Tongue (tissue), 2 donors: ENCODE measurements around the gene ATRNL1. TPM values are rescaled to one million over a fixed set of nuclear protein-coding genes. Genes with fewer than 3 reads are reported as not detected.
A peak's percentile ranks its signal among the peaks of the same experiment; 100 is the strongest.
"Not testable (repeated sequence)": the region's sequence is repeated elsewhere in the genome, so short reads cannot be mapped to it uniquely, and the experiment has no call there.

Source experiments
- DNase-seq: peaks from one replicate; pipeline ENCODE4 v3.0.0-alpha.2; 2015
- total RNA-seq: library from RNA; depleted of rRNA; stranded (reverse); fragments of >200 nt; gene quantifications from one replicate; pipeline ENCODE4 v1.2.3, GENCODE V29; 2014

The ATRNL1 gene
- total RNA-seq, 1 donor from 2014 or later: 11.7 TPM

DNA sequence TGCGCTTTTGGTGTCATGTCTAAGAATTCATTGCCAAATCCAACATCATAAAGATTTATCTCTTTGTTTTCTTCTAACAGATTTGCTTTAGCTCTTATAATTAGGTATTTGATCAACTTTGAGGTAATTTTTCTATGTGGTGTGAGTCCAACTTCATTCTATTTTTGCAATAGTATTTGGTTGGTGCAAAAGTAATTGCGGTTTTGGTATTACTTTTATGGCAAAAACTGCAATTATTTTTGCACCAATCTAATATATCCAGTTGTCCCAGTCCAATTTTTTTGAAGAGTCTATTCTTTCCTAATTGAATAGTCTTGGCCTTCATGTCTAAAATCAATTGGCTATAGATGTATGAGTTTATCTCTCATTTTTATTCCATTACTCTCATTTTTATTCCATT, 535.5 kb downstream of the ATRNL1 start:
- DNase-seq: no peak

DNA sequence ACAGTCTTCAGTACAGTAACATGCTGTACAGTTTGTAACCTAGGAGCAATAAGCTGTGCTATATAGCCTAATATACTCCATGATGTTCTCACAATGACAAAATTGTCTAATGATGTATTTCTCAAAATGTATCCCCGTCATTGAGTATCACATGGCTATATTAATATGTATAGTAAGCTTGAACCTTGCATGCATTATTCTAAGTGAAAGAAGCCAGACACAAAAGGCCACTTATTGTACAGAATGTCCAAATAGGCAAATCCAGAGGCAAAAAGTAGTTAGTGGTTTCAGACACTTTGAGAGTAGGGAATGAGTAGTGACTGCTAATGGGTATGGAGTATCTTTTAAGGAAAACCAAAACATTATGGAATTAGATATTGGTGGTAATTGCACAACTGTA, 545.1 kb downstream of the ATRNL1 start:
- no peak for DNase-seq

DNA sequence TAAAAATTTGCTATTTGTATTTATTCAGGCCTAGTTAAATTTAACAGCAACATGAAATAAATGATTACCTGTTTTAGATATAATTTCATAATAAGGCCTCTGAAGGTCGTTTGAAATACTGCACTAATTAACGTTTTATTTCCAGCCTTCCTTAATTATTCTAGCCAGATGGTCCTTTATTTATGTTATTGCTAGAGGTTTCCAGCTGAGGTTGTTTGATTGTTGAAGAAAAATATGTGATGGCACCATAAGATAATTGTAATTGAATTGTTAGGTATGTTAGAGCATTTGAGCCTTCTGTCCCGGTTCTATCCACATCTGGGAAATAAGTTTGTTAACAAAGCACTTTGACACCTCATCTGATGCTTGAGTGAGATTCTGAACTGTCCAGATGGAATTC, 556.1 kb downstream of the ATRNL1 start:
- DNase-seq: no peak

DNA sequence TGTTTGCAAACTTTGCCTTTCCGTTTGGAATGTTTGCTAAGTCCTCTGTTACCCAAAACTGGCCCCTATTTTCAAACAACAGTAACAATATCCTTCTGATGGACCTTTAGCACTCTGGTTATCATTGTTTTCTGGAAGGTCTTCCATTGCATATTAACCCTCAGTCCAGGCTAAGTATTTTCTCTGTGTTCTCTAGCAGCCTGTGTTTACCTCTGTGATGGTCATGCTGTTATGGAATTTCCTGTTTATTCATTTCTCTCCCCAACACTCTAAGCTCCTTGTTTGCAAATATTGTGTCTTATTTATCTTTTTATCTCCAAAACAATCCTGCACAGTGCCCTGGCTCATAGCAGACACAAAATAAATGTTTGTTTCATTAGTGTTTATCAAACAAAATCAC, 560.3 kb downstream of the ATRNL1 start:
- no peak for DNase-seq

DNA sequence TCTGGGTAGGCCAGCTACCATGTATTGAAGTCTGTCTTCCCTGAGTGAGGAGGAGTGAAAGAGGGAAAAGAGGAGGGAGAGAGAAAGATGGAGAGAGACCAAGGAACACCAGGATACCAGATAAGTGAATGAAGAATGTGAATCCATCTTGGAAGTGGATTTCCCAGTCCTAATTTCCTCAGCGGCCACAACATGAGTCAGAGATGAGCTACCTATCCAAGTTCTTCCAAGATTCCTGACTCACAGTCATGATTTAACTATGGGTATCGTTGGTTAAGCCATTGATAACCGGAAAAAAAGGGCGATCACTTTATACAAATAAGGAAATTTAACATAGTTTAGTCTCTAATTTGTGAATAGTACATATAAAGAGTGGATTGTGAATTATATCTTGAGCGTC, 561.8 kb downstream of the ATRNL1 start:
- DNase-seq: no peak

DNA sequence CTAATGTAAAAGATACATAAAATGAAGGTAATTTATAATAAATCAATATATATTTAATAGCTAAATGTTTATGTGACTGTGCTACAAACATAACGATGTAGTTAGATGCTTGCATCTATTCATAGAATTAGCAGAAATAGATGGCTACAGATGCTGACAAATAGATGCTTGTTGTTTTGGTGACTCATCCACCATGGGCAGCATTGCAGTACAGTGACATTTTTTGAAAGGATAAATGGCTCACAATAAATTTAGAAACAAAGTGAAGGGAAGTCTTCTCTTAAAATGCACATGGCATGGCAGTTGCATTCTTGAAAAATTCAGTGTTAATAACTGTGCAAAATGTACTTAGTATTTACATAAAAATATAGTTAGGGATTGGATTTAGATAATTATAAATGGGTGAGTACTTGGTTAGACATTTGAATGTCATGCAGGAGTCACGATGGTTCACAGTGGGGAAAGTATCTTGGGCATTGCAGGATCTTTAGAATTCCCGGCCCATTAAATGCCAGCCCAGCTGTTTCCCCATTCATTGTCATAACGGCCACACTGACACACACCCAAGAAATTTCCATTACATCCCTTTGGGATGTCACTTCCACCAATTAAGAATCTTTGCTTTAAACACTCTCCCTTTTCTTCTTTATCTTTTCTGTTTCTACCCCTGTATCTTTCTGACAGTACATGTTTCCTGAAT, 564.1 kb downstream of the ATRNL1 start:
- peak; percentile 17 for DNase-seq

DNA sequence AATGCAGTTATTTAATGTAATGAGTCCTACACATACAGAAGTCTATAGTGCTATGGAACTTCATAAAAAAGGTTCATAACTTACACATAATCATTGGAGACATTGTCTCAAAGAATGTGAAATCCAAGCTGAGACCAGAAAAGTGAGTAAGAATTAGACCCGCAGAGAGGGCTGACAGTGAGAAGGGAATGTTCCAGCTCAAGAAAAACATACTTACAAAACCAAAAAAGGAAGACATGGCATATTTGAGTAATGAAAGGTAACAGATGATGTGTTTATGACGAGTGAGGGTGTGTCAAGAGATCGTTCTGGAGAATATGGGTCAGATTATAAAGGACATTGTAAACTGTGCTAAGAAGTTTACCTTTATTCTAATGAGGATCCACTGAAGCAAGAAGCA, 566.5 kb downstream of the ATRNL1 start:
- no peak for DNase-seq

DNA sequence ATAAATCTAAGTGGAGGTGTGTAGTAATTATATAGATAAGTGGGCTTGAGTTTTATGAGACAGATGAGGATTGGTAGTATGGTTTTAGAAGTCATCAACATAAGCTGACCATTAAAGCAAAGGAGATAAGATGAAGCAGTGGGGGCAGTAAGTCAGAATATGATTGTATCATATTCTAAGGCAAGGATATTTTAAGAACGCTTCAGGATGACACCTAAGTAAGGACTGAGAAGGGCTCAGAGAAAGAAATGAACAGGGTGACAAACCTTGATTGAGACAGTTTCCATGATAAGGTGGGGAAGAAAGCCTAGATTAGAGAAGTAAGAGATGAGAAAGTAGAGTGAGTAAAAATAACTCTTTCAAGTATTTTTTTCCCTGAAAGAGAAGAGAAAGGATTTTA, 567.2 kb downstream of the ATRNL1 start:
- no peak for DNase-seq

DNA sequence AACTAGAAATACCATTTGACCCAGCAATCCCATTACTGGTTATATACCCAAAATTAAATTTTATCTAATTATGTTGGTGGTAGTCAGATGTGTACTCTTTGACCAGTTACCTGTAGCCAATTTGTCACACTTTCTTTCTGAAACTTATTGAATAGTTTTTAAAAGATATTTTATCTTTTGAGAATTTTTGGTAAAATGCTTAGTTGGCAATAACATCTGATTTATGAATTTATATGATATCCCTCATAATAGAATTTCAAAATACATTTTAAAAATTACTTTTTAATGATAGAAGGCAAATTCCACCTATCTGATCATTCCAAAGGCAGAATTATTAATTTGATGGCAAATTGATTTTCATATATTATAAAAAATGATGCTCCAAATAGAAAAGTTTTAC, 569.3 kb downstream of the ATRNL1 start:
- no peak for DNase-seq

DNA sequence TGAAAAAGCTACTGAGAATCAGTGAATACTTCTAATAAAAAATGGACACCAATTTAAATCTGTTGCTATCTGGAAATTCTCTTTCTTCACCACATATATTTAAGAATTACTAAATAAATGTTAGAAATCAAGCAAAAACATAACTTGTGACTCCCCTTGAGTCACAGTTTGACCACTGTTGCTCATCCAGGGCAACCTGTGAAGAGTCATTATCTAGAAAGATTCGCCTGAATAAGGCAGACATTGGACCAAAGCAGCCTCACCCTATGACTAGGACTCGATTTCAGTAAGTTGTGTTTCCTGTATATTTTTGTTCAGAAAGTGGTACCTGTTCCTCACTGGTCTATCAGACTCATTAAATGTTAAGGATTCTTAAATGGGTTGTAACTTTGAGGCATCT, 572.4 kb downstream of the ATRNL1 start:
- no peak for DNase-seq

DNA sequence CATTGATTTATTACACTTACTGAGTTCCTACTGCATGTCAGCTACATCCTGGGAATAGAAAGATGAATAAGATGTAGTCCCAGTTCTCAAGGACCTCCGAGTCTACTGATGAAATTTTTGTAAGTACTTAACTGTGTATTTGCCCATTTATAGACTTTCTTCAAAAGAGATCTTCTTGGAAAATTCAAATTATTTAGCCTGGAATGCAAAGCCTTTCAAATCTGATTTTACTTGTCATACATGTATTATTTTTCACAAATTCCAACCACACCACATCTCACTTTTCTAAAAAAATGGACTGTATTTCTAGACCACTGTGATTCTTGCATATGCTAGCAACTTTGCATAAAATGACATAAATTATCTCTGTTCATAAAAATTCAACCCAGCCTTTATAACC, 581.3 kb downstream of the ATRNL1 start:
- no peak for DNase-seq

DNA sequence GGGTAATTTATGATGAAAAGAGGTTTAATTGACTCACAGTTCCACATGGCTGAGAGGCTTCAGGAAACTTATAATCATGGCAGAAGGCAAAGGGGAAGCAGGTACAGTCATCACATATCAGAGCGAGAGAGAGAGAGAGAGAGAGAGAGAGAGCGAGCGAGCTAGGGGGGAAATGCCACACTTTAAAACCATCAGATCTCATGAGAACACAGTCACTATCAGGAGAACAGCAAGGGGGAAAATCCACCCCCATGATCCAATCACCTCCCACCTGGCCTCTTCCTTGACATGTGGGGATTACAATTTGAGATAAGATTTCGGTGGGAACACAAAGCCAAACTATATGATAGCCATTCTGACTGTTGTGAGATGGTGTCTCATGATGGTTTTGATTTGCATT, 603.6 kb downstream of the ATRNL1 start:
- no peak for DNase-seq

DNA sequence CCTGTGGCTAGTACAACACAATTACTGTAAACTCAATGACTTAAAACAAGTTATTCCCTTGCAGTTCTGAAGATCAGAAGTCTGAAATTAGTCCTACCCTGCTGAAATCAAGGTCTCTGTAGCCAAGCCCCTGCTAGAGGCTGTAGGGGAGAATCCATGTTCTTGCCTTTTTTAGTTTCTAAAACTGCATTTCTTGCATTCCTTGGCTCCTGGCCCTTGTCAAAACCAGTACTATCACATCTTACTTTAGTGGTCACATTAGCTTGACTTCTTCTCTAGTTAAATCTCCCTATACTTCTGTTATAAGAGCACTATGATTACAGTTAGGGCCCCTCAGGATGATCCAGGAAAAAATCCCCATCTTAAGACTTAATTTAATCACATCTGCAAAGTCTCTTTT, 612.9 kb downstream of the ATRNL1 start:
- DNase-seq: no peak

DNA sequence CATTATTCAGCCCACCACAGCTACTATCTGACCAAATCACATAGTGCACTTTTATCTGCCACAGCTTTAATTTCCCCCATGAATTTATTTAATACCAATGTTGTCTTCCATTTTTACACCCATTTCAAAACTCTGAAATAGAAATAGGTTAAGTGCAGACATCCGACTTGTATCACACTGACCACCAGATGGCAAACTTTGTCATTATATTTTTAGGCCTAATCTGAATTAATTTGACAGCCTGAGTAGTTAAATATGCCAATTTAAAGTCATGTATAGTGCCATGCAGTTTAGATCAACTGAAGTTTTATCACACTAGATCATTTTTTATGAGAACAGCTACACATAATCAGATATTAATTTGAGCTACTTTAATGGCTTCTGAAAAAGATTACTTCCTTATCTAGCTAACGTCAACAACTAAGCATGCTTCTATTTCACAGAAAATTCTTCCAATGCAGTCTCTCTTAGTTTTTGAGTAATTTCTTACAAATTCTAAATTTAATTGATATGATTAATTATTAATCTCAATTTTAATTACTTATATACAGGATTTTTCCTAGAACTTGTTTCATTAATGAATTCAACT, 613.4 kb downstream of the ATRNL1 start:
- DNase-seq: peak; percentile 64

DNA sequence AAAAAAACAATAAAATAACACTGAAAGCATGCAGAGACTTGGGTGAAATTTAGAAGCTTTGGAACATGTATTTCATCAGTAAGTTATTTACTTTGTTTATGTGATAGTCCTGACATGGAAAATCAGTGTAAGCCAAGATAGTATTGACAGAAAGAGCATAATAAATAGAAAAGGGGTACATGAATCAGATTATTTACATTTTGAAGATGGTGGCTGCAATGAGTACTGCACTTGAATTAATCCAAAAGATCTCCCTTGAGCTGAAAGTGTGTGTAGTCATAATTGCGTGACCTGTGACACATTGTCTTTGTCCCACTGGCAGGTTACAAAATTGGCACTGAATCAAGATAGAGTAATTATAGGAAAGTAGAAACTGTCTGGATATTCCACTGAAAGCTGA, 617.0 kb downstream of the ATRNL1 start:
- no peak for DNase-seq

DNA sequence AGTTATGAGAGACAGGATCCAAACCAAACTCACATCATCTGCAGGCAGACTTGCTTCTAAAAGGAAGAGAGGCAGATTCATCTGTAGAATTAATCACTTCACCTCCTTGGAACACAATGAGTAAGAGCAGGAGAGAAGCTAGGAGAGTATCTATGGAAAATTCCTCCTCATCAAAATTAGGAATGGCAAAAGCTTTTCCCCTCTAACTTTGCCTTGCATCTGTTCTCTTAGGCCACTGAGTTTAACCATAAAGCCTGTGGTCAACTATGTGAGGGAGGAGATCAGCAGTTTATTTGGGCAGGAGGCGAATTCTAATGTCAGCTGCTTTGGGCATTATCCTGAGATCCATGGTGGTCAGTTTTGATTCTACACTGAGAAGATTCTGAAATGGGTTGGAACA, 618.1 kb downstream of the ATRNL1 start:
- DNase-seq: no peak

DNA sequence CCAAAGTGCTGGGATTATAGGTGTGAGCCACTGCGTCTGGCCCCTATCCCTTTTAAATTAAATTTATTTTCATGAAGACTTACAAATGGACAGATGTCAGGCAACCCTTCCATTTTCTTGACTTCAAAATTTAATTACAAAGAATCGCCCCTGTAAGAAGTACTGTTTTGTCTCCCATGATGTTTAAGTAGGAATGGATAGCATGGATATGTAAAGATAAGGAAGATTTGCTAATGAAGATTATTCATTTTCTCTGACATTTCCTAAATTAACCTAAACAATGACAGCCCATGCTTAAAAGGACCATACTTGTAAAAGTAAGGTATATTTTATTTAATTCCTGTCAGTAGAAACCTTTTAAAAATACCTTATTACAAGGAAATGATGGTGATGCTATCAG, 627.0 kb downstream of the ATRNL1 start:
- DNase-seq: no peak

DNA sequence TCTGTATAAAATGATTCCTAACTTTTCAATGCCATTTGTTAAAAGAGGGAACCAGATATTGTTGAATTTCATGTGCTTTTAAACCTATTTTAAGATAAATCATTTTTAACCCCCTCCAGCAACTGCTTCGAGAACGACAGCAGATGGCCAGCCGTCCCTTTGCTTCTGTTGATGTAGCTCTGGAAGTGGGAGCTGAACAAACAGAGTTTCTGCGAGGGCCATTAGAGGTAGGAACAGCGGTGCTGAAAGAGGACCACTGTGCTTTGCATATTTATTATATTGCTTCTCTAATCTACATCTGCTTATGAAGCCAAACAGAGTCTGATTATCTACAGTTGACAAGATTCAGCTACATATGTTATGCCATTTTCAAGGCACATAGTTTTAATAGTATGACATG, 634.0 kb downstream of the ATRNL1 start:
- no peak for DNase-seq

DNA sequence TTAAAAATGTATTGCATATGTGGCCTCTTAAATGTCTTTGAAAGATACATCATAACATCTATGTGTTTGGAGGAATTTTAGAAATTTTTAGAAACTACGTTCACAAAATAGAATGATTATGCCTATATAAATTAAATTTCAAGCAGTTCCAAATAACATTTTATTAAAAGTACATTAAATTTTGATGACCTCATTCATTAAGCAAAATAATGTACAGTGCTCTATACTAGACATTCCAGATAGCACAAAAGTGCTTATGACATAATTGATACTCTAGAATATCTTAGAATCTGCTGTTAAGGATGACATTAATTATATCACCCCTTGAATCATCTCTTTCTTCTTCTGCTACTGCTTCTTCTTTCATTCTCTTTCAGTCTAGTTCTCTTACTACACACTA, 650.9 kb downstream of the ATRNL1 start:
- no peak for DNase-seq

DNA sequence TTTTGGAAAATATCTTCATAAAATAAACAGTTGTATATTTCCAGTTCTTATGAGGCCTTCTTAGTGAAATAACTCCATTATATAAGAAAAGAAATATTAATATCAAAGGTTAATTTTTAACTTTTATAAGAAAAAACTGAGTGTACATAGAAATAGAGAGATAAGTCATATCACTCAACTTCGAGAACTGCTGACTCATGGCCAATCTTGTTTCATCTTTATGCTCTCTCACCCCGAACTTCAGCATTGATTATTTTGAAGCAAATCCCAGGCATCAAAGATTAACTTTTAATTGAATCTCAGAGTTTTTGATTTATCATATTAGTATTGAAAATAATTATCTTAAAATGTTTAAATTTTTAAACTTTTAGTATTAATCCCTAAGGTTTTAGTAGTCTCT, 652.8 kb downstream of the ATRNL1 start:
- DNase-seq: no peak

DNA sequence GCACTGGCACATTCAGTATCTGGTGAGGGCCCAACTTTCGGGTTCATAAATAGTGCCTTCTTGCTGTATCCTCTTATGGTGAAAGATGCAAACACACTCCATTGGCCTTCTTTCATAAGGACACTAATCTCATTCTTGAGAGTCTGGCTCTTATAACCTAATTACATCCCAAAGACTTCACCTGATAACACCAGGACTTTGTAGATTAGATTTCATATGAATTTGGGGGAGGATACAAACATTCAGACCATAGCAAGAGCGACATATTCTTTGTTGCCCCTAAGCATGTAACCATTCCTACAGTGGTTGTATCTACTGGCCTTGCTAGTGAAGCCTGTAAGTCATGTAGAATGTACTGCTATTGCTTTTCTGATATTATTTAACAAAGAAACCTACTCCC, 654.6 kb downstream of the ATRNL1 start:
- DNase-seq: no peak

DNA sequence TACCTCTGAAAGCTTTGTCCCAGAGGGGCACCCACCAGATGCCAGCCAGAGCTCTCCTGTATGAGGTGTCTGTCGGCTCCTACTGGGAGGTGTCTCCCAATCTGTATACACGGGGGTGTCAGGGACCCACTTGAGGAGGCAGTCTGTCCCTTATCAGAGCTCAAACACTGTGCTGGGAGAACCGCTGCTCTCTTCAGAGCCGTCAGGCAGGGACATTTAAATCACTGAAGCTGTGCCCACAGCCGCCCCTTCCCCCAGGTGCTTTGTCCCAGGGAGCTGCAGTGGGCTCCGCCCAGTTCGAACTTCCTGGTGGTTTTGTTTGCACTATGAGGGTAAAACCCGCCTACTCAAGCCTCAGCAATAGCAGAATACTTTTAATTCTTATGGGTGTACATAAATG, 665.3 kb downstream of the ATRNL1 start:
- not testable (repeated sequence) for DNase-seq

DNA sequence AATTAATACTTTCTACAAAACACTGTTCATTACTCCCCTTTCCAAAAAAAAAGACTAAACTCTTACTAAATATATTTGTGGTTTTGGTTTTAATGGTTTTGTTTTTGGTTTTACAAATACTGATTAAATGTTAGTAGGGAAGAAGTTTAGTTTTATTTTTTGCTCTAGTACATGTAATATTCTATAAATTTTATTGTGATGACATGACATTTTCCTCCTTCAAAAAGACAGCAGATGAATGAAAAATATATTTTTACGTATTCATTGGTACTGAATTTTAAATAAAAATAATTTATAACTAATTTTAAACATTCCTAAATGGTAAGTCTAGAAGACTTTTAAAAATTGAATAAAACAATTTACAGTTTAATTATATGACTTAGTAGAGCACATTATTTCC, 667.0 kb downstream of the ATRNL1 start:
- DNase-seq: no peak

DNA sequence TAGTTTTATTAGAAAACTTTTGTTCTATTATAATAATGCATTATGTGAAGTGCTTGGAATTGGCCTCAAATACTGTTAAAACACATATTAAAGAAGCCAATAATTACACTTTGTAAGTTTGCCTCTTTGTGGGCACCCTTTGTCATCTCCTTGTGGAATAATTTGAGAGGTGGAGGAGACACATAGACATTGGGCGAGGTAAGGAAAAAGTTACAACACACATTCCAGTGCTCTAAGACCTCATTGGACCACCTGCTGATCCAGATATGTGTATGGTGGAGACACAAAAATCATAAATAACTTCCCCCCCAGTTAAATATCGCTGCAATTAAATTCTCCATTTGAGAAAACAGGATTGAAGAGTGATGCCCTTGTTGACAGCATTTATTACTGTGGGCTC, 668.0 kb downstream of the ATRNL1 start:
- DNase-seq: no peak

DNA sequence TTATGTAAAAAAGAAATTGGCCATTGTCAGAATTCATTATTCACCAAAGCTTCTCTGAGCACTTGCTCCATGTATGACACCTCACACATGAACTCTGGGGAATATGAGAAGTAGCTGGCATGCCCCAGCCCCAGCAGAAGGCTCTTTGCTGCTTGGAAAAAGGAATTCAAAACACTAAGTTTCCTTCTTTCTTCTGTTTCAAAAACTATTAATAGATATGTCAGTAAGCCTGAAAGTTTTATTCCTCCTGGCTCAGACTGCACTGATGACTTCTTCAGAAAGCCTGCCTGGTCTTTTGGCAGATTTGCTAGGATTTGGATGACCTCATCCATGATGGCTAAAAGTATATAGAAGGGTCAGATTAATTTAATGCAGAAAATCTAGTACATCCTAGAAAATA, 668.9 kb downstream of the ATRNL1 start:
- DNase-seq: no peak
